Colonic mucosa (tissue), 4 donors: ENCODE data around the gene IL10RA. TPM values are rescaled to one million over a fixed set of nuclear protein-coding genes. Genes with fewer than 3 reads are reported as not detected.

Source experiments
- DNase-seq: peaks from one replicate; pipeline ENCODE4 v3.0.0-alpha.2; 2020
- H3K27ac ChIP-seq: fragments of 200-600 bp; one replicate; pipeline ENCODE4 v1.8.0; 2021
- H3K27me3 ChIP-seq: fragments of 200-600 bp; one replicate; pipeline ENCODE4 v1.8.0; 2021
- H3K36me3 ChIP-seq: fragments of 200-600 bp; one replicate; pipeline ENCODE4 v1.8.0; 2021
- H3K4me1 ChIP-seq: fragments of 200-600 bp; one replicate; pipeline ENCODE4 v1.8.0; 2021; ENCODE audit warnings: mild to moderate bottlenecking
- H3K4me3 ChIP-seq: fragments of 200-600 bp; one replicate; pipeline ENCODE4 v1.8.0; 2021
- H3K9ac ChIP-seq, 2 donors: one replicate each; pipeline ENCODE4 v1.7.0; 2013; ENCODE audit warnings: control low read depth in 2 of 2, low read depth in 2 of 2, low read length in 2 of 2
- H3K9me3 ChIP-seq: fragments of 200-600 bp; one replicate; pipeline ENCODE4 v1.8.0; 2021
- CTCF ChIP-seq: fragments of 200-600 bp; IDR thresholded peaks from one replicate; pipeline ENCODE4 v1.8.0; 2022; ENCODE audit warnings: antibody characterized with exemption, mild to moderate bottlenecking
- intact Hi-C: fragments of 100-400 bp; cut with DNase I; formaldehyde crosslinking; loops from one replicate; pipeline ENCODE4 v1.14.1; 2022
- total RNA-seq, 2 donors: library from RNA; stranded (reverse); fragmentation: NEBNext Ultra II Directional in 1 of 2; extraction: Animal tissue kit (Norgen Biotek cat#: 25700) in 1 of 2; gene quantifications; one replicate each; pipeline ENCODE4 v1.2.1, GENCODE V29; 2021
- donor health status: healthy.
- donor health status: DM: no; HTN: no; CAD: no.
- donor health status: DM: no; HTN: no; CAD: no.

Gene IL10RA
- total RNA-seq, 2 donors from 2014 or later, result 4.4 to 9.8 TPM

DNA sequence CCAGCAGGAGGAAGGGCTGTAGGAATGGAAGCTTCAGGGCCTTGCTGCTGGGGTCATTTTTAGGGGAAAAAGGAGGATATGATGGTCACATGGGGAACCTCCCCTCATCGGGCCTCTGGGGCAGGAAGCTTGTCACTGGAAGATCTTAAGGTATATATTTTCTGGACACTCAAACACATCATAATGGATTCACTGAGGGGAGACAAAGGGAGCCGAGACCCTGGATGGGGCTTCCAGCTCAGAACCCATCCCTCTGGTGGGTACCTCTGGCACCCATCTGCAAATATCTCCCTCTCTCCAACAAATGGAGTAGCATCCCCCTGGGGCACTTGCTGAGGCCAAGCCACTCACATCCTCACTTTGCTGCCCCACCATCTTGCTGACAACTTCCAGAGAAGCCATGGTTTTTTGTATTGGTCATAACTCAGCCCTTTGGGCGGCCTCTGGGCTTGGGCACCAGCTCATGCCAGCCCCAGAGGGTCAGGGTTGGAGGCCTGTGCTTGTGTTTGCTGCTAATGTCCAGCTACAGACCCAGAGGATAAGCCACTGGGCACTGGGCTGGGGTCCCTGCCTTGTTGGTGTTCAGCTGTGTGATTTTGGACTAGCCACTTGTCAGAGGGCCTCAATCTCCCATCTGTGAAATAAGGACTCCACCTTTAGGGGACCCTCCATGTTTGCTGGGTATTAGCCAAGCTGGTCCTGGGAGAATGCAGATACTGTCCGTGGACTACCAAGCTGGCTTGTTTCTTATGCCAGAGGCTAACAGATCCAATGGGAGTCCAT, 14.1 kb downstream of the IL10RA start:
- no peak for DNase-seq
- peaks cover 7% of the 10 kb centered on the region for H3K4me1 ChIP-seq
- H3K27ac ChIP-seq, result peak overlapping the region; percentile 76
- no peak overlapping the region for H3K9ac ChIP-seq
- no peaks in the 10 kb centered on the region for H3K27me3 ChIP-seq
- H3K36me3 ChIP-seq, result no peaks in the 10 kb centered on the region
- no peak for TF ChIP-seq CTCF
- intact Hi-C loops, result no loop called here
- no peaks in the 10 kb centered on the region for H3K9me3 ChIP-seq
- no peak overlapping the region for H3K4me3 ChIP-seq

GRCh38 chr11:118000850-118001228, 14.6 kb downstream of the IL10RA start:
- Histone ChIP-seq H3K27me3 (no peaks in the 10 kb centered on the region), H3K9ac (no peak overlapping the region), H3K4me3 (no peak overlapping the region), H3K4me1 (peaks cover 7% of the 10 kb centered on the region), H3K27ac (peak overlapping the region; percentile 76), H3K9me3 (no peaks in the 10 kb centered on the region), H3K36me3 (no peaks in the 10 kb centered on the region)
- TF ChIP-seq CTCF, result no peak
- no peak for DNase-seq
- intact Hi-C loops, result no loop called here

DNA sequence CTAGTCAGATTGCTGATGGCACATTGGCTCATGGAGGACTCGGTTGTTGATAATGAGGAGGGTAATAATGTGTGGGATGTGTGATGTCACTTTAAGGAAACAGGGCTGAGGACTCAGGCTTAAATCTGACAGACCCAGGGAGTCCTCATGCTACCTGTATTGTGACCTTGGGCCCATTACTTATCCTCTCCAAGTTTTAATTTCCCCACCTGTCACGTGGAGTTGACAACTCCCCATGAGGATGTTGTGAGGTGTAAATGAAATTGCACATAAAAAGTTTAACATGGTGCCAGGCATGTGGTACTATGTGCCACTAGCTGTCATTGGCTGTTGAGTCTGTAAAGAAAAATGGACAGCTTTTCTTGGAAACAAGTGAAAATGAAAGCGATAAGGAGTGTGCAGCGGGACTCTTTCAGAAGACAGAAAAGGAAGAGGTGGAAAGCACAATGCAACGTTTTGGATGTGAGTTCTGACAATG, 15.3 kb downstream of the IL10RA start:
- Histone ChIP-seq H3K4me1 (peaks cover 7% of the 10 kb centered on the region), H3K27me3 (no peaks in the 10 kb centered on the region), H3K27ac (peak overlapping the region; percentile 76), H3K36me3 (no peaks in the 10 kb centered on the region), H3K9ac (no peak overlapping the region), H3K4me3 (no peak overlapping the region), H3K9me3 (no peaks in the 10 kb centered on the region)
- DNase-seq, result no peak
- intact Hi-C loops, result no loop called here
- no peak for TF ChIP-seq CTCF

GRCh38 chr11:118002010-118002540, 15.9 kb downstream of the IL10RA start:
- TF ChIP-seq CTCF, result no peak
- H3K27ac ChIP-seq, result peak overlapping the region; percentile 76
- peaks cover 7% of the 10 kb centered on the region for H3K4me1 ChIP-seq
- H3K9ac ChIP-seq, result no peak overlapping the region
- intact Hi-C loops, result no loop called here
- H3K27me3 ChIP-seq, result no peaks in the 10 kb centered on the region
- no peaks in the 10 kb centered on the region for H3K36me3 ChIP-seq
- no peak for DNase-seq
- no peaks in the 10 kb centered on the region for H3K9me3 ChIP-seq
- H3K4me3 ChIP-seq, result no peak overlapping the region

GRCh38 chr11:118002541-118003423, 16.6 kb downstream of the IL10RA start:
- Histone ChIP-seq H3K36me3 (no peaks in the 10 kb centered on the region), H3K9me3 (no peaks in the 10 kb centered on the region), H3K9ac (no peak overlapping the region), H3K4me3 (no peak overlapping the region), H3K27ac (peak overlapping the region; percentile 76), H3K27me3 (no peaks in the 10 kb centered on the region), H3K4me1 (peaks cover 7% of the 10 kb centered on the region)
- DNase-seq, result peak; percentile 47
- intact Hi-C loops, result no loop called here
- TF ChIP-seq CTCF, result no peak
